GM12878 (cell line): ENCODE data around the gene LRRK1. TPM values are rescaled to one million over a fixed set of nuclear protein-coding genes. Genes with fewer than 3 reads are reported as not detected.

Experiments used
- BCL11A ChIP-seq: IDR thresholded peaks from 2 replicates; pipeline ENCODE4 v1.6.1; 2011; ENCODE audit warnings: low read depth, low read length
- BHLHE40 ChIP-seq, 2 experiments: fragments of 450-650 bp in 1 of 2; IDR thresholded peaks; 2 replicates each; pipeline ENCODE4 v1.6.1; 2011 to 2017; ENCODE audit warnings: low read depth in 2 of 2, borderline replicate concordance in 1 of 2, improper control_type of control experiment in 1 of 2, low read length in 1 of 2, mild to moderate bottlenecking in 1 of 2
- CBX5 ChIP-seq: sonication (generic); IDR thresholded peaks from 2 replicates; pipeline ENCODE4 v1.6.1; 2016; ENCODE audit warnings: low read depth, moderate library complexity, mild to moderate bottlenecking, inconsistent platforms
- CHD2 ChIP-seq: IDR thresholded peaks from 2 replicates; pipeline ENCODE4 v1.6.1; 2011; ENCODE audit warnings: low read depth, low read length, improper control_type of control experiment, borderline replicate concordance
- KDM1A ChIP-seq: fragments of 200-600 bp; sonication (generic); IDR thresholded peaks from 2 replicates; pipeline ENCODE4 v1.6.1; 2016; ENCODE audit warnings: borderline replicate concordance
- MEF2B ChIP-seq: fragments of 450-650 bp; IDR thresholded peaks from 2 replicates; pipeline ENCODE4 v1.6.1; 2018; ENCODE audit warnings: mild to moderate bottlenecking, moderate library complexity; ENCODE audit not compliant: partially characterized antibody, poor library complexity, severe bottlenecking
- MTA2 ChIP-seq: fragments of 450-650 bp; IDR thresholded peaks from 2 replicates; pipeline ENCODE4 v1.6.1; 2016; ENCODE audit warnings: low read depth, mild to moderate bottlenecking, moderate library complexity
- MYB ChIP-seq: fragments of 150-350 bp; IDR thresholded peaks from 2 replicates; pipeline ENCODE4 v1.6.1; 2014; ENCODE audit warnings: mild to moderate bottlenecking, low read depth, low read length, borderline replicate concordance
- POLR2A ChIP-seq: IDR thresholded peaks from 2 replicates; pipeline ENCODE4 v1.6.1; 2011; ENCODE audit warnings: low read depth, mild to moderate bottlenecking, low read length
- RAD21 ChIP-seq: IDR thresholded peaks from 2 replicates; pipeline ENCODE4 v1.6.1; 2011; ENCODE audit warnings: mild to moderate bottlenecking, low read depth, low read length, moderate library complexity; ENCODE audit not compliant: insufficient read depth
- RCOR1 ChIP-seq: conservative IDR thresholded peaks from 2 replicates; pipeline ENCODE4 v1.6.1; 2012; ENCODE audit warnings: low read depth, low read length, improper control_type of control experiment
- SRF ChIP-seq, 2 experiments: IDR thresholded peaks; 2 replicates each; pipeline ENCODE4 v1.6.1; 2011; ENCODE audit warnings: low read depth in 2 of 2, low read length in 2 of 2, mild to moderate bottlenecking in 1 of 2, moderate library complexity in 1 of 2
- TCF12 ChIP-seq: IDR thresholded peaks from 2 replicates; pipeline ENCODE4 v1.6.1; 2011; ENCODE audit warnings: low read depth, mild to moderate bottlenecking, low read length
- WRNIP1 ChIP-seq: IDR thresholded peaks from 2 replicates; pipeline ENCODE4 v1.6.1; 2011; ENCODE audit warnings: low read depth, low read length, improper control_type of control experiment, borderline replicate concordance
- polyA plus RNA-seq, 11 experiments: library from polyadenylated mRNA; depleted of rRNA in 4 of 11; unstranded in 6 of 11; stranded (reverse) in 5 of 11; fragments of >200 nt; fragmentation: Nextera tagmentation in 4 of 11; fragmentation: Illumina TruSeq in 1 of 11; extraction: Ambion mirVana in 4 of 11; extraction: Trizol in 1 of 11; gene quantifications; 1 replicate in 1 of 11; 2 replicates in 10 of 11; pipeline versions ENCODE4 v1.2.1 to v1.2.3, GENCODE V29; 2011 to 2016; ENCODE audit warnings: inconsistent platforms in 2 of 11, missing spikeins in 2 of 11, low read depth in 1 of 11
- total RNA-seq, 4 experiments: library from RNA; depleted of rRNA in 3 of 4; stranded (reverse); fragments of >200 nt in 3 of 4; fragmentation: Illumina TruSeq in 1 of 4; extraction: Trizol in 1 of 4; gene quantifications; 2 replicates each; pipeline versions ENCODE4 v1.2.1 to v1.2.3, GENCODE V29; 2013 to 2021
- TF ChIP-seq, protein P1 (sequence below): fragments of 150-350 bp; IDR thresholded peaks from 2 replicates; pipeline ENCODE4 v1.6.1; 2014; ENCODE audit warnings: mild to moderate bottlenecking, low read depth, low read length
- TF ChIP-seq, protein P2 (sequence below): fragments of 450-650 bp; formaldehyde crosslinking; IDR thresholded peaks from 2 replicates; pipeline ENCODE4 v1.4.0; 2022; ENCODE audit warnings: mild to moderate bottlenecking, moderate library complexity
- TF ChIP-seq, protein P3 (sequence below): IDR thresholded peaks from 2 replicates; pipeline ENCODE4 v1.6.1; 2012; ENCODE audit warnings: low read depth, low read length, improper control_type of control experiment
- TF ChIP-seq, protein P4 (sequence below): IDR thresholded peaks from 2 replicates; pipeline ENCODE4 v1.6.1; 2011; ENCODE audit warnings: borderline replicate concordance, low read depth, mild to moderate bottlenecking, moderate library complexity, mixed read lengths, low read length; ENCODE audit not compliant: insufficient read depth; ENCODE audit errors: extremely low read length
- TF ChIP-seq, protein P5 (sequence below): fragments of 450-650 bp; IDR thresholded peaks from 2 replicates; pipeline ENCODE4 v1.6.1; 2018; ENCODE audit warnings: mild to moderate bottlenecking, low read depth, moderate library complexity; ENCODE audit not compliant: partially characterized antibody
- TF ChIP-seq, protein P6 (sequence below): IDR thresholded peaks from 2 replicates; pipeline ENCODE4 v1.6.1; 2012; ENCODE audit warnings: low read depth, low read length, improper control_type of control experiment

The LRRK1 gene
- total and polyA plus RNA-seq, 10 of the 15 experiments (the other 5 are each of a cell fraction or from before 2014, with no cell fraction given) = 2.2 to 58.3 (median 17.9) TPM

DNA sequence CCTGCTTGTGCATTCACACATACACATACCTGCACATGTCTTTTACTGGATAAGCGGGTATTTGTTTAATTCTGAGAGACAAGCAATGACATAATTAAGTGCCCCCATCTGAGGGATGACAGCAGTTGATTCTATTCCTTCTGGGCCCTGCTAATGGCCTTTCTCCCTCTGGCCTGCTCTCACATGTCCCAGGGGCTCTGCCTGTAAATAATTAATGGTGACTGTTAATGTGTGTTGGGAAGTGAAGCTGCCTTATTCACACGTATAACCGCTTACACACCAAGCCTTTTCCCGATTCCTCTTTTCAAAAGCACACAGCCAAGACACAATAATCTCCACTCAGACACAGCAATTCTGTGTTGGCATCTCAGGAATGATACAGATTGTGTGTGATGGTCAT is 47.8 kb downstream of the LRRK1 start (continued):
- TF ChIP-seq, protein P1, sequence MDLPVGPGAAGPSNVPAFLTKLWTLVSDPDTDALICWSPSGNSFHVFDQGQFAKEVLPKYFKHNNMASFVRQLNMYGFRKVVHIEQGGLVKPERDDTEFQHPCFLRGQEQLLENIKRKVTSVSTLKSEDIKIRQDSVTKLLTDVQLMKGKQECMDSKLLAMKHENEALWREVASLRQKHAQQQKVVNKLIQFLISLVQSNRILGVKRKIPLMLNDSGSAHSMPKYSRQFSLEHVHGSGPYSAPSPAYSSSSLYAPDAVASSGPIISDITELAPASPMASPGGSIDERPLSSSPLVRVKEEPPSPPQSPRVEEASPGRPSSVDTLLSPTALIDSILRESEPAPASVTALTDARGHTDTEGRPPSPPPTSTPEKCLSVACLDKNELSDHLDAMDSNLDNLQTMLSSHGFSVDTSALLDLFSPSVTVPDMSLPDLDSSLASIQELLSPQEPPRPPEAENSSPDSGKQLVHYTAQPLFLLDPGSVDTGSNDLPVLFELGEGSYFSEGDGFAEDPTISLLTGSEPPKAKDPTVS = no peak
- no peak for TF ChIP-seq CBX5
- no peak for TF ChIP-seq POLR2A
- TF ChIP-seq, protein P2, sequence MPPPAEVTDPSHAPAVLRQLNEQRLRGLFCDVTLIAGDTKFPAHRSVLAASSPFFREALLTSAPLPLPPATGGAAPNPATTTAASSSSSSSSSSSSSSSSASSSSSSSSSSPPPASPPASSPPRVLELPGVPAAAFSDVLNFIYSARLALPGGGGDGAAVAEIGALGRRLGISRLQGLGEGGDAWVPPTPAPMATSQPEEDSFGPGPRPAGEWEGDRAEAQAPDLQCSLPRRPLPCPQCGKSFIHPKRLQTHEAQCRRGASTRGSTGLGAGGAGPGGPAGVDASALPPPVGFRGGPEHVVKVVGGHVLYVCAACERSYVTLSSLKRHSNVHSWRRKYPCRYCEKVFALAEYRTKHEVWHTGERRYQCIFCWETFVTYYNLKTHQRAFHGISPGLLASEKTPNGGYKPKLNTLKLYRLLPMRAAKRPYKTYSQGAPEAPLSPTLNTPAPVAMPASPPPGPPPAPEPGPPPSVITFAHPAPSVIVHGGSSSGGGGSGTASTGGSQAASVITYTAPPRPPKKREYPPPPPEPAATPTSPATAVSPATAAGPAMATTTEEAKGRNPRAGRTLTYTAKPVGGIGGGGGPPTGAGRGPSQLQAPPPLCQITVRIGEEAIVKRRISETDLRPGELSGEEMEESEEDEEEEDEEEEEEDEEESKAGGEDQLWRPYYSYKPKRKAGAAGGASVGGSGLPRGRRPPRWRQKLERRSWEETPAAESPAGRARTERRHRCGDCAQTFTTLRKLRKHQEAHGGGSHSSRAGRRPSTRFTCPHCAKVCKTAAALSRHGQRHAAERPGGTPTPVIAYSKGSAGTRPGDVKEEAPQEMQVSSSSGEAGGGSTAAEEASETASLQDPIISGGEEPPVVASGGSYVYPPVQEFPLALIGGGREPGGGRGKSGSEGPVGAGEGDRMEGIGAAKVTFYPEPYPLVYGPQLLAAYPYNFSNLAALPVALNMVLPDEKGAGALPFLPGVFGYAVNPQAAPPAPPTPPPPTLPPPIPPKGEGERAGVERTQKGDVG (CRISPR knock-in tag) = no peak
- peak; percentile 92 for TF ChIP-seq MTA2
- TF ChIP-seq, protein P3, sequence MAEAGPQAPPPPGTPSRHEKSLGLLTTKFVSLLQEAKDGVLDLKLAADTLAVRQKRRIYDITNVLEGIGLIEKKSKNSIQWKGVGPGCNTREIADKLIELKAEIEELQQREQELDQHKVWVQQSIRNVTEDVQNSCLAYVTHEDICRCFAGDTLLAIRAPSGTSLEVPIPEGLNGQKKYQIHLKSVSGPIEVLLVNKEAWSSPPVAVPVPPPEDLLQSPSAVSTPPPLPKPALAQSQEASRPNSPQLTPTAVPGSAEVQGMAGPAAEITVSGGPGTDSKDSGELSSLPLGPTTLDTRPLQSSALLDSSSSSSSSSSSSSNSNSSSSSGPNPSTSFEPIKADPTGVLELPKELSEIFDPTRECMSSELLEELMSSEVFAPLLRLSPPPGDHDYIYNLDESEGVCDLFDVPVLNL = no peak
- TF ChIP-seq BHLHE40 (IDR thresholded peaks at IDR 0.05; ENCODE audit: borderline replicate concordance in 1 of 2, low read depth in 2 of 2, low read length in 1 of 2) = peak; percentile 44 to 53; a peak in 2 of 4 replicates
- no peak for TF ChIP-seq SRF (IDR thresholded peaks at IDR 0.05; ENCODE audit: low read depth in 2 of 2, low read length in 2 of 2)
- TF ChIP-seq, protein P4, sequence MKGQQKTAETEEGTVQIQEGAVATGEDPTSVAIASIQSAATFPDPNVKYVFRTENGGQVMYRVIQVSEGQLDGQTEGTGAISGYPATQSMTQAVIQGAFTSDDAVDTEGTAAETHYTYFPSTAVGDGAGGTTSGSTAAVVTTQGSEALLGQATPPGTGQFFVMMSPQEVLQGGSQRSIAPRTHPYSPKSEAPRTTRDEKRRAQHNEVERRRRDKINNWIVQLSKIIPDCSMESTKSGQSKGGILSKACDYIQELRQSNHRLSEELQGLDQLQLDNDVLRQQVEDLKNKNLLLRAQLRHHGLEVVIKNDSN = no peak
- TF ChIP-seq, protein P5, sequence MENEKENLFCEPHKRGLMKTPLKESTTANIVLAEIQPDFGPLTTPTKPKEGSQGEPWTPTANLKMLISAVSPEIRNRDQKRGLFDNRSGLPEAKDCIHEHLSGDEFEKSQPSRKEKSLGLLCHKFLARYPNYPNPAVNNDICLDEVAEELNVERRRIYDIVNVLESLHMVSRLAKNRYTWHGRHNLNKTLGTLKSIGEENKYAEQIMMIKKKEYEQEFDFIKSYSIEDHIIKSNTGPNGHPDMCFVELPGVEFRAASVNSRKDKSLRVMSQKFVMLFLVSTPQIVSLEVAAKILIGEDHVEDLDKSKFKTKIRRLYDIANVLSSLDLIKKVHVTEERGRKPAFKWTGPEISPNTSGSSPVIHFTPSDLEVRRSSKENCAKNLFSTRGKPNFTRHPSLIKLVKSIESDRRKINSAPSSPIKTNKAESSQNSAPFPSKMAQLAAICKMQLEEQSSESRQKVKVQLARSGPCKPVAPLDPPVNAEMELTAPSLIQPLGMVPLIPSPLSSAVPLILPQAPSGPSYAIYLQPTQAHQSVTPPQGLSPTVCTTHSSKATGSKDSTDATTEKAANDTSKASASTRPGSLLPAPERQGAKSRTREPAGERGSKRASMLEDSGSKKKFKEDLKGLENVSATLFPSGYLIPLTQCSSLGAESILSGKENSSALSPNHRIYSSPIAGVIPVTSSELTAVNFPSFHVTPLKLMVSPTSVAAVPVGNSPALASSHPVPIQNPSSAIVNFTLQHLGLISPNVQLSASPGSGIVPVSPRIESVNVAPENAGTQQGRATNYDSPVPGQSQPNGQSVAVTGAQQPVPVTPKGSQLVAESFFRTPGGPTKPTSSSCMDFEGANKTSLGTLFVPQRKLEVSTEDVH = no peak
- peak; percentile 78; the same call in 1 of the 2 replicates for TF ChIP-seq MYB
- TF ChIP-seq, protein P6, sequence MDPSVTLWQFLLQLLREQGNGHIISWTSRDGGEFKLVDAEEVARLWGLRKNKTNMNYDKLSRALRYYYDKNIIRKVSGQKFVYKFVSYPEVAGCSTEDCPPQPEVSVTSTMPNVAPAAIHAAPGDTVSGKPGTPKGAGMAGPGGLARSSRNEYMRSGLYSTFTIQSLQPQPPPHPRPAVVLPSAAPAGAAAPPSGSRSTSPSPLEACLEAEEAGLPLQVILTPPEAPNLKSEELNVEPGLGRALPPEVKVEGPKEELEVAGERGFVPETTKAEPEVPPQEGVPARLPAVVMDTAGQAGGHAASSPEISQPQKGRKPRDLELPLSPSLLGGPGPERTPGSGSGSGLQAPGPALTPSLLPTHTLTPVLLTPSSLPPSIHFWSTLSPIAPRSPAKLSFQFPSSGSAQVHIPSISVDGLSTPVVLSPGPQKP = no peak
- TF ChIP-seq TCF12 = no peak
- TF ChIP-seq KDM1A = no peak
- TF ChIP-seq CHD2 = peak; percentile 29; the same call in 1 of the 2 replicates
- no peak for TF ChIP-seq WRNIP1
- TF ChIP-seq BCL11A = peak; percentile 58; the same call in 1 of the 2 replicates
- no peak for TF ChIP-seq RAD21
- peak; percentile 97 for TF ChIP-seq MEF2B
- no peak for TF ChIP-seq RCOR1
